GM19193 (cell line): ENCODE results near the gene NPC2.

ENCODE experiments used
- POLR2A ChIP-seq: IDR thresholded peaks from 4 replicates; pipeline ENCODE4 v1.6.1; 2011; ENCODE audit not compliant: insufficient read depth, insufficient read length; ENCODE audit errors: extremely low read depth

The NPC2 gene

GRCh38 chr14:74492776-74493342, at the start of gene NPC2:
NPC2 (minus strand) TSS chr14:74493305; CDS start chr14:74493274, 31 bp downstream.
- TF ChIP-seq POLR2A = no peak

- no peak for TF ChIP-seq POLR2A
Observed at GRCh38 chr14:74542056-74542685, 49.1 kb upstream of the NPC2 start.

- TF ChIP-seq POLR2A = no peak
Observed at GRCh38 chr14:74541225-74541624, 48.1 kb upstream of the NPC2 start.

- no peak for TF ChIP-seq POLR2A
Observed at GRCh38 chr14:74539503-74539902, 46.4 kb upstream of the NPC2 start.

- TF ChIP-seq POLR2A = no peak
Observed at GRCh38 chr14:74538411-74539391, 45.6 kb upstream of the NPC2 start.

DNA sequence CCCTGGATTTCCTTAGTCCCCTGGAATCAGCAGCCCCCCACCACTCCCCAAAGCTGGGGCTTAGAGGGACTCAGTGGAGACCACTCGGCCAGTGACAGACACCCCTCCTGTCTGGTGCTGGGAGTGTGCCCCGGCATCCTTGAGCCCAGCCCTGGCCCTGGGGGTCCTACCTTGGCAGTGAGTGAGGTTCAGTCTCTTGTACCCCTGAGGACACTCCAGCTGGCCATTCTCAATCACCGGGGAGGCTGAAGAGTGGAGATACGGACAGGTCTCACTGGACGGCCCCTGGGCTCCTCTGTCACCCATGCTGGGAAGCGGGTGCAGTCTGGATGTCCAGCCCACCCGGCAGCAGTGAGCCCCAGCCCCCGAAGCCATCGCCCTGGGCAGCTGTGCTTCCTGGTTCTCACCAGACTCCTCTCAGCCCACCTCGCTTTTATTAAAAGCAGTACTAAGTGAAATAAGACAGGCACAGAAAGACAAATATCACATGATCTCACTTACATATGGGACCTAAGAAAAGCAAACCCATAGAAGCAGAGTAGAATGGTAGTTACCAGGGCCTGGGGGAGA, 42.7 kb upstream of the NPC2 start:
- TF ChIP-seq POLR2A = no peak

- no peak for TF ChIP-seq POLR2A
Observed at GRCh38 chr14:74533576-74533975, 40.5 kb upstream of the NPC2 start.

GRCh38 chr14:74532246-74532645, 39.1 kb upstream of the NPC2 start:
- TF ChIP-seq POLR2A = no peak

DNA sequence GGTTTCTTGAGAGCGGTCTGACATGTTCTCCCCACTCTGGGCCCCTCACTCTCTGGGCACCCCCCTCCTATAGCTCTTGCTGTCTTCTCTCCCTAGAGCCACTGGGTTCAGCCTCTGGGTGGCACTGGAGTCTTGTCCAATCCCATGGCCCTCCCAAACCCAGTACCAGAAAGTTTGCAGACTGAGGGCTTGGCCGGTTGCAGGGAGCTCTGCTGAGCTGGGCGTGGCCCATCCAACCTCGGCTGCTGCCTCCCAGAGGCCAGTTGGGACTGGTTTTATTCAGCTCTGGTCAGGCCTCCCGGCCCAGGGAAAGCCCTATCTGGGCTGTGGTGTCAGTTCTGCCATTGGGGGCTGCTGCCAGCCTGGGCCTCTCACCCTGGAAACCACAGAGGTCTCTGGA, 38.4 kb upstream of the NPC2 start:
- TF ChIP-seq POLR2A = no peak

DNA sequence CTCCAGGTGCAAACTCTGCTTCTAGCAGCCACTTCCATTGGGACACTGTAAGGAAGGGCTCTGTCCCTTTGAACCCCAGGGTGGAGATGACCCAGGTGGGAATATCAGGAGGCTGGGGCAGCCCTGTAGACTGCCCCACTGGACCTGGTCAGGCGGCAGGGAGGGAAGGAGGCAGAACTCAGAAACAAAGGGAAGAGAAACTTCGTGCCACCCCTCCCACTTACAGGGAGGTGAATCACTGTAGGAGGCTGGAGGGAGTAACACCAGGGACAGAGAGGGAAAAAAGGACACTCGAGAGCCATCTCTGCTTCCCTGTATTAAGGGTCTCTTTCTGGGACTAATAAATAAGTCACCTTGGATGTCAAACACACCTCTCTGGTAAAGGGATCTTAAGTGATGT, 37.9 kb upstream of the NPC2 start:
- TF ChIP-seq POLR2A = no peak

DNA sequence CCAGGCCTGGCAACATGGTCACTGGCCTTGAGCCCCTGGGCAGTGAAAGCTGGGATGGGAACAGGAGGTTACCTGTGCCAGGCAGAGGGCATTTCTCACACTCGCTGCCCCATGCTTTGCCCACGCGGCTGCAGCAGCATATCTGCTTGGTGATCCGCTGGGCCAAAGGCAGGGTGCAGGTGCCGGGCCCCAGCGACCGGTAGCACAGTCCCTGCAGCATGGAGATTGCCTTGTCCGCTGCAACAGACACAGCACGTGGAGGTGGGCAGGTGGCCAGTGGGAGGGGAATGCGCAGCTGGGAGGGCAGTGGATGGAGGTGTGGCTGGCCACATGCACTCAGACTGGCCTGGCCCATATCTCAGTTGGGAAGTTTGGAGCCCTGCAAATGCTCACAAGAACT, 35.8 kb upstream of the NPC2 start:
- TF ChIP-seq POLR2A = no peak

GRCh38 chr14:74528406-74528805, 35.3 kb upstream of the NPC2 start:
- TF ChIP-seq POLR2A = no peak

DNA sequence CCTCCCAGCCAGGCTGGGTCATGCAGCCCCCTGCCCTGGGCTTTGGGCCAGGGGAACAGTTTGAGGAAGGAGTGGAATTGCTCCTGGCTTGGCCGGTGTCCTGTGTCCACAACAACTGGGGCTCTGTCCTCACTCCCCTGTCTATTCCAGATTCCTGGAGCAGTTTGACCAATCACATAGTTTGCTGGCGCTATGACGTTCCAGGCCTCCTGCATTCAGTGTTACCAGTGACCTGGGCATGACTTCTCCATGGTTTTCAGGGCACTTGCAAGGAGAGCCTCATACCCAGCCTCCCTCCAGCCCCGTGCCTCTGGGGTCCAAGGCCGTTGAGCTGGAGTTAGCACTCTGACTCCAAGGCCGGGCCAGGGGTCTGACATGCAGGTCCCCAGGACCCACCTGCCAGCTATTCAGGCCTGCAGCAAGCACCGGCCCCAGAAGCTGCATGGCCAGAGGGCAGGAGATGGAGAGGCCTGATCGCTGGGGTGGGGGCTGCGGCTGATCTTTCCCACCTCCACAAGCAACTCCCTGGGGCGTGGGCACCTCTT, 34.7 kb upstream of the NPC2 start:
- TF ChIP-seq POLR2A = no peak

- TF ChIP-seq POLR2A = no peak
Observed at GRCh38 chr14:74526854-74527585, 33.9 kb upstream of the NPC2 start.
